ENCODE measurements around the gene KBTBD4. TPM values are rescaled to one million over a fixed set of nuclear protein-coding genes. Genes with fewer than 3 reads are reported as not detected.

The KBTBD4 gene
- total RNA-seq: 34.6 and 36.4 TPM in 2 replicates

DNA sequence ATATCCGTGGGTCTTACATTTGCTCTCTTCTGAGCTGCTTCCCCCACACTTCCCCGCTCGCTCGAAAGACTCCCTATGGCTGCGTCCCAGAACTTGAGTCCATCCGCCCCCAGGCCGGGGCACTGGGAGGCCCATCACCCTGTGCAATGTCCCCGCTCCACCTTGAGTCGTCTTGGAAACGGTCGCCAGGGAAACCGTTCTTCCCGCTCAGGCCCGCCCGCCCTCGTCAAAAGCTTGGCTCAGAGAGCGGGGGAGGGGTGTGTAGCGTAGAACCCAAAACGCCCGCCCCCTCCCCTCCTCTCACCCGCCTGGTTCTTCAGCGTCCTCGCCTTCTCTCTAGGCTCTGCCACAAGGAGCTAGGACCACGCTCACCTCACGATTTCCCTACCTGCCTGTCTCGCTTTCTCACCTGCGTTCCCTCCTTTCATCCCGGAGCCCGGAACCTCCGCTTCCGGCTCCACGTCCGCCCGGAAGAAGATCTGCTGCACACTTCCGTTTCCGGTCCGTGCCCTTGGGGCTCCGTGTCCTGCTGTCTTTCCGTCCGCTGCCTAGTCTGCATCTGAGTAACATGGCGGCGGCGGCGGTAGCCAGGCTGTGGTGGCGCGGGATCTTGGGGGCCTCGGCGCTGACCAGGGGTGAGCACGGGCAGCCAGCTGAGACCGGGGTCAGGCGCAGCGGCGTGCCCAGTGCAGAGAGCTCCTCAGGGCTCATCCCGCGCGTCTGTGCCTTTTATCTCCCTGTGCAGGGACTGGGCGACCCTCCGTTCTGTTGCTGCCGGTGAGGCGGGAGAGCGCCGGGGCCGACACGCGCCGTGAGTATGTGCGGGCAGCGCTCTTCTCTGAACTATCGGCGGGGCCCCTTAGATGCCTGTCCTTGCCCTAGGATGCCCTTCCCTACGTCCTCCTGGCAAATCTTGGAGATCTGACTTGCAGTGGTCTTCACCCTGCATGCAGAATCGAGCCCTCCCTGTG is at the start of gene KBTBD4, which contains the start of gene NDUFS3:
Gene KBTBD4 (minus strand): TSS at position 447 of the 971 bp plus-strand sequence. CDS start 19 bp downstream, at position 428.
Gene NDUFS3 (plus strand): TSS at position 551 of the 971 bp plus-strand sequence. CDS start 18 bp downstream, at position 569.

DNA sequence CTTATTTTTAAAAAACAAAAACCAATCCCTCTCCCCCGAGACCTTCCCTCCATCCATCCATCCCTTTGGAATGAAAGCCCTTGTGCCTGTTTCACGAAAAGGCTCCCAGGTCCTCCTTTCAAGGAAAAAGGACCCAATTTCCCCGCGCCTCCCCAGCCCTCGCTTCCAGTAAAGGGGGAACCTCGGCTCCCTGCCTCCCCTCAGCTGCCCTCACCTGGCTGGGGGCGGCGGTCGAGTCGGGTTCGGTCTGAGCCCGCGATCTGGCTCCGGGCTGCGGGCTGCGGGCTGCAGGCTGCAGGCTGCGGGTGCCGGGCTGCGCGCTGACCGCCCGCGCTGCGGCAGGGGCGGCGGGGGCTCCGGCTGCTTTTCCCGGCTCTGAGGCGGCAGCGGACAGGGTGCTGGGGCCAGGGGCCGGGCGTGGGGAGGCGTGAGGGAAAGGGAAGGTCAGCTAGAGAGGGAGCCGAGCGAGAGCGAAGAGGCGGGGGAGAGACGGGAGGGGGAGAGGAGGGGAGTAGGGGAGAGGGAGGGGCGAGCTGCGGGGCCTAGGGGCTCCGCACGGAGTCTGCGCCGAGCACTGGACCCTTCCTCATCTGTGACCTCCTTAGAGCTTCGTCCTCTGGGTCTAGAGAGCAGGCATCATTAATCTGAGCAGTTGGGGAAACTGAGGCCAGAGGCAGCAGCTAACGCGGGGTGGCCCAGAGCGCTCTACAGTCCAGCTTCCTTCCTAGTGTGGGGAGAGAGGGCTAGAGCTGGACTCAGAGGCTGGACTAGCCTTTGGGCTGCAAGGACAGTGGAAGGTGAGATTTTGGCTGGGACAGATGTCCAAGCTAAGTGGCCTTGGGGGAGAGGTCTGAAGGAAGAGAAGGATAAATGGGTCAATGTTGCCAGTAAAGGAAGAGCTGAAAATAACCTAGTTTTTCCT is 15.4 kb upstream of the KBTBD4 start, which contains the start of gene C1QTNF4:
Gene C1QTNF4 (minus strand): TSS at position 478 of the 922 bp plus-strand sequence. CDS start 3,601 bp downstream, outside the sequence.

DNA sequence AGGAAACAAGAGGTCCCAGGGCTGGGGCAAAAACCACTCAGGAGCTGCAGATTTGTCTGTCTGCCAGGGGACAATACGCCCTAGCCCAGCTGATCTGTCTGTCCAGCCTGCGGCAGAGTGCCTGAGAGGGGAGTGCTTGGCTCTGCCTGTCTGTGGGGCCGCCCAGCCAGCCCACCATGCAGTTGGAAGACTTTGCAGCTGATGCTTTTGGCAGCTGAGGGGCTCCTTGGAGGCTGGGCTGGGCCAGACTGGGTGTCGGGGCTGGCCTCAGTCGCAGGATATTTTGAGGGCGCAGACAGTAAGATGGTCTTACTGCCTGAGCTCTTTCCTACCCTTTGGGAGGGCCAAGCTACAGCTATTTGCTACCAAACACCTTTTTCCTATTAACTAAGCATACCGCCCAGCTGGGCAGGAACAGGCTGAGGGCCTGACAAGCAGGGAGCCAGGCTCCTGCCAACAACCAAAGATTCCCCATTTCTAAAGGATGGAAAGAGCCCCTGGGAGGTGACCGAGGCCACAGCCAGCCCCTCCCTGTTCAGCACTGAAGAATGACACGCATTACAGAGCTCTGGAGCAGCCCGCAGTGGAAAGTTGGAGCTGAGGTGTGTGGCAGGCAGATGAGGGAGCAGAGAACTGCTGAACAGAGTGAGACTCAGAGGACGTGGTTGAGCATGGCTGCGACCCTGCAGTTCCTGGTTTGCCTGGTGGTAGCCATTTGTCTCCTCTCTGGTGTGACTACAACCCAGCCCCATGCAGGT is 7.5 kb upstream of the KBTBD4 start, which contains the start of gene FAM180B:
Gene FAM180B (plus strand): TSS at position 581 of the 758 bp plus-strand sequence. CDS start 91 bp downstream, at position 672.

DNA sequence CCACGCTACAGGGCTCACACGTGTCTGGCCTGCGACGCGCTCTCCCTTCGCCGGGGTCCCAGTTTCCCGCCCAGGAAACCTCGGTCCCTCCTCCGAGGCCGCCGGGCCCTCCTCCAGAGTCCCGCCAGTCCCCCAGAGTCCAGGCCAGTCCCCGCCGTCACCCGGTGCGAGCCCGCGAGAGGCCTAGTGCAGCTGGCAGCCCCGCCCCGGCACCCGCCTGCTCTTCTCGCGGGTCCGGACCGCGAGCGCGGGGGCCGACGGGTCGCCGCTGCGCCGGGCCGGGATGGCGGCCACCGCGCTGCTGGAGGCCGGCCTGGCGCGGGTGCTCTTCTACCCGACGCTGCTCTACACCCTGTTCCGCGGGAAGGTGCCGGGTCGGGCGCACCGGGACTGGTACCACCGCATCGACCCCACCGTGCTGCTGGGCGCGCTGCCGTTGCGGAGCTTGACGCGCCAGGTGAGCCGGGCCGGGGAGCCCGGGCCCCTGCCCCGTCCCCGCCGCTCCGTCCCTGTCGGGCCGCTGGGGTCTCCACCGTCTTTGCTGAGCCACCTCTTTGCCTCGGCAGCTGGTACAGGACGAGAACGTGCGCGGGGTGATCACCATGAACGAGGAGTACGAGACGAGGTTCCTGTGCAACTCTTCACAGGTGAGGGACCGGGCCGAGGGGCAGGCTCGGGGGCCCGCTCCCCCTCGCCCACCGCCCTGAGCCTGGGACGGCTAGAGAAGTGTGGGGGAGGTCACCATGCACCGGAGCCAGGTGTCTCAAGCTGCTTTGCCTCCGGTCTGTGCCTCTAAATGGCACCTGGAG is 13.2 kb downstream of the KBTBD4 start, which contains the start of gene PTPMT1:
Gene PTPMT1 (plus strand): TSS at position 260 of the 809 bp plus-strand sequence. CDS start 24 bp downstream, at position 284.

DNA sequence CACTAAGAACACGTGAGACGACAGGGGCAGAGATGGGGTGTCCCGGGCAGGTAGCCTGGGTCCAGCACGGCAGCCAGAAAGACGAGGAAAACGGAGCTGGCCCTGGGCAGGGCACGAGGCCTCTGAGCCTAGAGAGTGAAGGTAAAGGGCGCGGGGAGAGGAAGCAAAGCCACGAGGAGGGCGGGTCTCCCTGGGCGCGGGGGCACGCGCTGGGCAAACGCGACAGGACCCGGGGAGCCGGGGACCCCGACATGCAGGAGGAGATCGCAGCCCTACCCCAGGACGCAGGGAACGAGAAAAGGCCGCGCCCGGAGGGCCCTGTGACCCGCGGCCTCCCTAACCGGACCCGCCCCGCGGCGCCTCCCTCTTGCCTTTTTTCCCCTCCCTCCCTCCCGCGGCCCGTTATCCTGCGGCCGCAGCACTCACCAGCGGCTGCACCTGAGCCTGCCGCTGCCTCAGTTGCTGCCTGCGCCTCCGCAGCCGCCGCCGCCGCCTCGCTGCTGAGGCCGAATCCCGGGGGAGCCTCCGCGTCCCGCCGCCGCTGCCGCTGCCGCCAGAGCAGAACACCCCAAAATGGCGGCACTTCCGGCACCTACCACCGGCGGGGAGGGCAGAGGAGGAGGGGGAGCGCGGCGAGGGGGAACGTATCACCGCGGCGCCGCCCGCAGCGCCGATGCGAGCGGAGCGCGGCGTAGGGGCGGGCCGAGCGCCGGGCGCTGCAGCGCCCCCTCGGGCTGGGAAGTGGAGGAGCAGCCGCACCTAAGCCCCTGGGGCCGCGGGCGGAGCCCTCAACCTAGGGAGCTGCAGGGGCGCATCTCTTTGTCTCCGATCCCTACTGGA is 26.0 kb downstream of the KBTBD4 start, which contains the start of gene CELF1:
Gene CELF1 (minus strand): TSS at position 567 of the 840 bp plus-strand sequence. CDS start 53,609 bp downstream, outside the sequence.

Other genes with a start within 250 kb of the KBTBD4 start
- not detected in 2 replicates for gene MYBPC3, start 226.3 kb downstream of the KBTBD4 start, total RNA-seq
- not detected in 2 replicates for gene SPI1, start 200.4 kb downstream of the KBTBD4 start, total RNA-seq
- gene SLC39A13, start 170.4 kb downstream of the KBTBD4 start, total RNA-seq: 84.9 and 147 TPM in 2 replicates
- gene PSMC3, start 152.5 kb downstream of the KBTBD4 start, total RNA-seq: 121 and 239 TPM in 2 replicates
- 0.17 TPM in 1 of 2 replicates, not detected in the other for gene RAPSN, start 129.8 kb downstream of the KBTBD4 start, total RNA-seq
- 96.9 and 99.4 TPM in 2 replicates for gene CELF1, start 25.8 kb downstream of the KBTBD4 start, total RNA-seq
- 69.1 and 79.6 TPM in 2 replicates for gene PTPMT1, start 13.4 kb downstream of the KBTBD4 start, total RNA-seq
- 54.7 and 91.9 TPM in 2 replicates for gene NDUFS3, start 104 bp upstream of the KBTBD4 start, total RNA-seq
- gene FAM180B, start 7.7 kb upstream of the KBTBD4 start, total RNA-seq: 0.17 TPM in 1 of 2 replicates, not detected in the other
- 0.15 and 0.17 TPM in 2 replicates for gene C1QTNF4, start 15.4 kb upstream of the KBTBD4 start, total RNA-seq
- 73.3 and 98.5 TPM in 2 replicates for gene MTCH2, start 63.6 kb upstream of the KBTBD4 start, total RNA-seq
- 1.0 and 2.8 TPM in 2 replicates for gene AGBL2, start 136.4 kb upstream of the KBTBD4 start, total RNA-seq
- 62.0 and 86.0 TPM in 2 replicates for gene FNBP4, start 188.4 kb upstream of the KBTBD4 start, total RNA-seq

All from smooth muscle cell of trachea (primary cell).